ENCODE data around the gene C10orf120.

The C10orf120 gene

DNA sequence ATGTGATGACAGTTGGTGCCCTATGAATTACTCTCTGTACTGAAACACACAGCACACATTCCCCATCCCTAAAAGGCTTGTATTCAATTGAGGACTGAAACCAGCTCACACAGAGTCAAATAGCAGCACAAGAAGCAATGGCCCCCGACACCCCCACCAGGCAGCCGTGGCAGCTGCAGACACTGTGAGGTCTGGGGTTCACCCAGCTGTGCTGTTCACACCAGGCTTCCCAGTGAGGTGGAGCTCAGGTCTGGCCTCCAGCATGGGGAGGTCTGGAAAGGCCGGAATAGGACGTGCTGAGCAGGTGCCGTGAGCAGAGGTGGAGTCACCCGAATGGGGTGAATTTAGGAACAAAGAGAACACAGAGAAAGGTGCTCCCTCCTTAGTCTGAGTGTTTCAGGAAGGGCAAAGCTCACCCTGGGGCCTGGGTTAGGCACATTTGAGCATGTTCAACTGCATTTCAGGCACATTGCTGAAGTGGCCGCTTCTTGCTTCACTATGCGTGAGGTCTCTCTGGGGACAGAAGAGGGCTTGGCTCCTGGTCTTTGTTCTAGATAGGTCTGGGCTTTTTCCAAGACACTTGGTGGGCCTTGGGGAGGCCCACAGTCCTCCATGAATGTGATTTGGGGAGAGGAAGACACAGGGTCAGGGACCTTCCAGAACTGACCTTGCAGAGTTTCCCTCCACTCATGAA lies 41.1 kb downstream of the C10orf120 start:
- no peak for DNase-seq

DNA sequence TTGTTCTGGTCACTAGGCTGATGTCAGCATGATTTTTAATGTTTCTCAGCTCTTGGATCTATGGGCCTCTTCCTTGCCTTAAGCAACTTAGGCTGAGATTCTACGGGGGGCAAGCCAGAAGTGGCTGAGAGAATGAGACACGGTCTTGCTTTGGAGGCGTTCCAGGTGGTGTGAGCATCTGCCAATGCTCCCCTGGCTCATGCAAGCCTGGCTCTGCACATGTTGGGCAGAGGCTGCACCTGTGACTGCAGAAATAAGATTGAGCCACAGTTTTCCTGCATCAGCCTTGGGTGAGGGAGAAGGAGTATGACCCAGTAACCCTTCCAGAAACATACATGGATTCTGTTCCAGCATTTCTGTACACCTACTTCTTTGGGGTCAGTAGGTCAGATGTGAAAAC lies 41.9 kb downstream of the C10orf120 start:
- no peak for DNase-seq

DNA sequence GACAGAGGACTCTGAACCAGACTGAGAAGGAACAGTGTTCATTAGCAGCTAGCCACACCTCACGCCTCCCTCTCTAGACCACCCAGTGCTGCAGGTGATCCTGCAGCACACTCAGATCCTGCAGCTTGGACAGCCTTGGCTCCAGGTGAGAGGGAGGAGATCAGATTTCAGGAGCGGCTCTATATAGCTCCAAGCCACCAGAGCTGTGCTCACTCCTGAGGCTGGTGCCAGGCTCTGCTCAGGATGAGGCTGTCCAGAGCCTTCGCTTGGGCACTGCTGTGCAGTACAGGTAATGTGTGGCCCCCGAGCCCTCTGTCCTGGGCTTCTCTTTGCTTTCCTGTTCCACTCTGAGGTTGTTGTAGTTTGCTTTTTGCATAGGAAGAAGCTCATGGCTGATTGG lies 42.4 kb downstream of the C10orf120 start:
- no peak for DNase-seq

DNA sequence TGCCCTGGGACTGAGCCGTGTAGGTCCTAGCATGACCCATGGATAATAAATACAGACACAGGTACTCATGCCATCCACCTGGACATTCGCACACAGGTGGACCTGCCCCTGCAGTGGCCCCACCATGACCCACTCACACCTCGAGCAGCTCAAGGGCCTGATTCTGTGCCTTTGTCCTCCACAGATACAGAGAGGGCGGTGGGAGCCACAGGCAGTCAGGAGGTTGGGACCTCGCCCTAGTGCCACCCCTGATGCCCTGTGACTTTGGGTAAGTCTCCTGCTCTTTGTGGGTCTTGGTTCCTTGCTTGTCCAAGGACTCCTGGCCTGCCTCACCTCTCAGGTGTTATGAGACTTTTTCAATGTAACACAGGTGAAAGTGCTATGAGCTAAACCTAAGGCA lies 42.9 kb downstream of the C10orf120 start:
- DNase-seq = no peak

DNA sequence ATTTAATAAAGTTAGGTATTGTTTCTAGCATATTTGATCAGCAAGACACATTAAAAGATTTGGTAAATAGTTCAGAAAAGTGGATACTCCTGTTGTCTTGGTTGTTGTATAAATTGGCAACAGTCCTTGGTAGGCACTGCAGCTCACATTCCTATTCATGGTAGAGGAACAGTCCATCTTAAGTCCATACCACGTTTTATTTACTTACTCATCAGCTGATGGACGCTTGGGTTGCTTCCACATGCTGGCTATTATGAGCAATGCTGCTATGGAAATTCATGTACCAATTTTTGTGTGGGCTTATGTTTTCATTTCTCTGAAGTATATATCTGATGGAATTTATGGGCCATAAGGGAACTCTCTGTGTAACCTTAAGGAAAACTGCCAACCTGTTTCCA lies 43.3 kb downstream of the C10orf120 start:
- no peak for DNase-seq

DNA sequence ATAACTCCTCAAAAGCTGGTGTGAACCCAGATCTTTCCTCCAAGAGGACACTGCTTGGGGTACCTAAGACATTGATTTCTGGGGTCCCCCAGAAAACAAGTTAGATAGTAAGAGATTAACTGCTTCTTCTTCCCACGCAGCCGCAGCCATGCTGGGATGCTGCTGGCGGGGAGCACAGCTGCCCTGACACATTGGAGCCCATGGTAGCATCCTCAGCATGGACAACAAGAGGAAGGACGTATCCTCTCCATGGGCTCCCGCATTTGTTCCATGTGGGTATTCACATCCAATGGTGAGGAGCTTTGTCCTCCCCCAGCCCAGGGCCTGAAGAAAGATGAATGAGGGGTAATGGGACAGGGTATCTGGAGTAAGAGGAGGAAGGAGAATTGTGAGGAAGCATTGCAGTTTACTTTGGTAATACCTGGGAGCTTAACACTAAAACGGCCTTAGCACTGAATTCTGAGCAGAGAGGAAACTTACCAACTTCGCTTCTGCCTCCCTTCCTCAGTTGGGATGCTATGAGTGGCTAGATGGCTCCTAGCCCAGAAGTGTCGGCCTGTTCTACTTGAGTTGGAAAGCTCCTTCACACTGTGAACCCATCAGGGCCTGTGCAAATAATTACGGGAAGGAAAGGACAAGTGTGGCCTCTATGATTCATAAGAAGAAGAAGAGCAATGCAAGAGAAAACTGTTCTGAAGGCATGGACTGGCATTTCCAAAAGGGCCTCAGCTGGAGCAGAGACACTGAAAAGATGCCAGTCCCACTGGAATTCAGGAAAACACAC lies 43.9 kb downstream of the C10orf120 start:
- no peak for DNase-seq

DNA sequence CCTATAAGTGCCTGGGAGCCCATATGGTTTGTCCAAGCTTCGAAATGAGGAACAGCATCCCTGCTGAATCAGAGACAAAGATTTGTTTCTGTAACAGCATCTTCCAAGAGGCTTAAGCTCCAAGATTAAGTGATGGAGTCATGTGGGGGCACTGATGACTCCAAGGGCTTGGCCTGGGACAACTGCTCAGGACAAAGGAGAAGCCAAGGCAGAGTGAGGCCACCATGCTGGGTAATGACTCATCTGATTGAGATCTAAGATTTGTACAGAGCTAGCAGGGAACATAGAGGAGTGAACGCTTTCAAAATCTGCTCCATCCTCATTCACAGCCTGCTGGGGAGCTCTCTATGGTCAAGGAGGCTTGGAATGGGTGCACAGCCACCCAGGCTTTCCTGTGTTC lies 49.3 kb downstream of the C10orf120 start:
- no peak for DNase-seq

DNA sequence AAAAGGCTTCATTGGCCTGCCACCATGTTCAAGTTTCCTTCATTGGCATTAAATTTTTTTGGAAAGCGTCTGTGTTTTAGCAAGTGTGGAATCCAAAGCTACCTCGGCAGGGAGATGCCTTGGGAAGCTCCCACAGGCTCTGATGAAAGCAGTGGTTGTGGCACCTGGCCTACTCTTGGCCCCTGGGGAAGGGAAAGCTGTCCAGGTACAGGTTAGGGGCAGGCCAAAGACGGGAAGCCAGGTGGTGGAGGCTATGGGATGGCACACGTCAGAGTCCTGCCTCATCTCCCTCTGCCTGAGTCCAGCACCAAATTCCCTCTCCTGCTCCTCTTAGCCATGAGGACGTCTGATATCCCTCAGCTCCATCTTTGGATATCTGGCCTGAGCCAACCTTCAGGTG lies 49.7 kb downstream of the C10orf120 start:
- no peak for DNase-seq

DNA sequence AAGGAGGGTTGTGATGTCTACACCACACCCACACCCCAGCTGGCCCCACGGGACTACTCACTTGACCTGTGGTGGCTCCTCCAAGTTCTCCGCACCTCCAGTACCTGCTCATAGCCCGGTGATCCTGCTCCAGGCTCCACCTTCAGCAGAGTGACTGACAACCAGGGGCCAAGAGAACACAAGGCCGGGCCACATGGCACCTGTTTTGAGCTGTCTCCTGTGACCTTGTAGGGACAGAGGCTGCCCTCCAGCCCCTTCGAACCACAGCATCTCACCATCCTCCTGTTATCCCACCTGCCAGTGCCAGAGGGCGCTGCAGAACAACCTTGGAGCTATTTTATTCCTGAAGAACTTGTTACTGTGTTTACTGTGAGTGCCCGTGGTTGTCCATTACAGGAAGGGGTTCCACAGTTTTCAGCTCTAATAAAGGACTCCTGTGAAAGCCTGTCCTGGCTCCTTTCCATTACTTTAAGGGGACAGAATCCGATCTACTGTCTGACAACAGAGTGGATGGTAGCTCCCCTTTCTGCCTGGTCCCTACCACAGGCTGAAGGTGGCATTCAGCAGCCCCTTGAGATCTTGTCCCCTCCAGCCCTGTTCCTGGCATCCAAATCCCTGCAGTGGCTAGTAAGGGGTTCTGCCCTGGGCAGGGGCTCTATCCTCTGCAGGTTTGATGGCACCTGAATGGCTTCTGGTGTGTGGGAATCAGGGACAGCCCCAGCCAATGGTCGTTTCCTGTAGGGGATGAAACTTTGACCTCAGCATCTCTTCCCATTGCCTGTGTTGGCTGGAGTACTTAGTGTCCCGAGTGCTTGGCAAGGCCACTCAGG lies 50.8 kb downstream of the C10orf120 start:
- peak; percentile 33 for DNase-seq
